GM10248 (cell line): ENCODE data around the gene JAKMIP1.

Experiments
- CTCF ChIA-PET: fragments of 300-600 bp; sonication (Branson Sonifier 250); formaldehyde crosslinking; extraction: SDS; loops from one replicate; lab custom pipeline; 2021; ENCODE audit warnings: antibody characterized with exemption; lab: Yijun Ruan, JAX
- POLR2A ChIA-PET: fragments of 350-650 bp; sonication (Branson Sonifier 250); formaldehyde crosslinking; extraction: SDS; loops from one replicate; lab custom pipeline; 2020; ENCODE audit warnings: antibody characterized with exemption; lab: Yijun Ruan, JAX
- DNase-seq: peaks from one replicate; pipeline ENCODE4 v3.0.0; 2012; ENCODE audit errors: extremely low spot score
- TF ChIP-seq, protein P1 (sequence below): IDR thresholded peaks from 2 replicates; pipeline ENCODE4 v1.5.1; 2012; ENCODE audit warnings: mild to moderate bottlenecking, low read depth; ENCODE audit errors: extremely low read depth, missing control alignments, control extremely low read depth

The JAKMIP1 gene

GRCh38 chr4:6184169-6184568, 16.2 kb downstream of the JAKMIP1 start:
- DNase-seq = no peak
- CTCF ChIA-PET = interaction anchor here (1.2 kb wide), 1 partner anchor 11 kb away, joined by 3 read pairs; no protein-coding TSS in a partner anchor
- TF ChIP-seq, protein P1, sequence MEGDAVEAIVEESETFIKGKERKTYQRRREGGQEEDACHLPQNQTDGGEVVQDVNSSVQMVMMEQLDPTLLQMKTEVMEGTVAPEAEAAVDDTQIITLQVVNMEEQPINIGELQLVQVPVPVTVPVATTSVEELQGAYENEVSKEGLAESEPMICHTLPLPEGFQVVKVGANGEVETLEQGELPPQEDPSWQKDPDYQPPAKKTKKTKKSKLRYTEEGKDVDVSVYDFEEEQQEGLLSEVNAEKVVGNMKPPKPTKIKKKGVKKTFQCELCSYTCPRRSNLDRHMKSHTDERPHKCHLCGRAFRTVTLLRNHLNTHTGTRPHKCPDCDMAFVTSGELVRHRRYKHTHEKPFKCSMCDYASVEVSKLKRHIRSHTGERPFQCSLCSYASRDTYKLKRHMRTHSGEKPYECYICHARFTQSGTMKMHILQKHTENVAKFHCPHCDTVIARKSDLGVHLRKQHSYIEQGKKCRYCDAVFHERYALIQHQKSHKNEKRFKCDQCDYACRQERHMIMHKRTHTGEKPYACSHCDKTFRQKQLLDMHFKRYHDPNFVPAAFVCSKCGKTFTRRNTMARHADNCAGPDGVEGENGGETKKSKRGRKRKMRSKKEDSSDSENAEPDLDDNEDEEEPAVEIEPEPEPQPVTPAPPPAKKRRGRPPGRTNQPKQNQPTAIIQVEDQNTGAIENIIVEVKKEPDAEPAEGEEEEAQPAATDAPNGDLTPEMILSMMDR = no peak
- POLR2A ChIA-PET = no interaction called here

DNA sequence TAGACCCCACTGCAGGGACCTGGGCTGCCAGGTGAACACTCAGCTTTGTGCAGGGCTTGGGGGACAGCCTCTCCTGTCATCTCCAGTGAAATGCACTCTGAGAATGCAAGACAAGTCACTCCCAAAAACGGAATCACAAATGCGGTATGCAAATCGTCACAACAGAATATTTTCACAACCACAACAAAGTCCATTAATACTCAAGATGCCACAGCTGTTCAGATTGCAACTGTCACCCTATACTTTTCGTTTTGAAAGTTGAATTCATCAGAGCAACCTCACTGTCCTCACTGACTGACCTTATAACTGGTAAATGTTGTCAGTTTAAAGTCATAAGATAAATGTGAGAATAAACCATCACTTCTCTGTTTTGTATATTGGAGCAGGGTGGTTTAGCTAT, 16.6 kb downstream of the JAKMIP1 start:
- TF ChIP-seq, protein P1 = no peak
- ChIA-PET CTCF (interaction anchor here (1.2 kb wide), 1 partner anchor 12 kb away, joined by 3 read pairs; no protein-coding TSS in a partner anchor), POLR2A (no interaction called here)
- DNase-seq = peak; percentile 65

DNA sequence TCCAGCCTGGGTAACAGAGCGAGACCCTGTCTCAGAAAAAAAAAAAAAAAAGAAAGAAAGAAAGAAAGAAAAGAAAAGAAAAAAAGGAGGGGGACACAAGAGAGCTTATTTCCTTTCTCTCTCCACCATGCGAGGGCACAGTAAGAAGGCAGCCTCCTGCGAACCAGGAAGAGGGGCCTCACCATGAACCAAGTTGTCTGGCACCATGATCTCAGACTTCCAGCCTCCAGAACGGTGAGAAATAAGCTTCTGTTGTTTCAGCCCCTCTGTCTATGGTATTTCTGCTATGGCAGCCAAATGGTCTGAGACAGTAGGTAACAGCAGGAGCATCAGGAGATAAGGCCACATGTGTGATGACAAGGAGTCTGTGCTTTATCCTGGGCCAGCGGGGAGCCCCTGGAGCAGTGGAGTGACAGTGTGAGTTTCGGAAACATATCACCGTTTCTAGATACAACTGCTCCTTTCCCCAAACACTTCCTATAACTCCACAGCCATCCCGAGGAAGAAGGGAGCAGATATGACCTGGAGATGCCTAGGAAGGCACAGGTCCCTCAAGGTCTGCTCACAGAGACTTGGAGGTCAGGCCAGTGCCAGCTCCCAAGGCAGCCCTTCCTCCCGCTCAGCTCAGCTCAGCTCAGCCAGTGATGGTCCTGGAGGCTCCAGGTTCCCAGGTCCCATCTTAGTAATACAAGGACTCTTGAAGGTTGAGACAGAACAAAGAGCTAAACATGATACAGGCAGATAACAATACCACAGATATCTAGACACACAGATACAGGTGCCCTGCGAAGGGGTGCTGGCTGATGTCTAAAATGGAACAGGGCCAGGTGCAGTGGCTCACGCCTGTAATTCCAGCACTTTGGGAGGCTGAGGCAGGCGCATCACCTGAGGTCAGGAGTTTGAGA, 17.7 kb downstream of the JAKMIP1 start:
- ChIA-PET CTCF (interaction anchor here (0.7 to 3.3 kb wide), 5 partner anchors 9 to 184 kb away, joined by 3 to 20 read pairs (median 4); no protein-coding TSS in a partner anchor), POLR2A (interaction anchor here (1.0 kb wide), 1 partner anchor 8 kb away, joined by 3 read pairs; no protein-coding TSS in a partner anchor)
- TF ChIP-seq, protein P1 = no peak
- DNase-seq = no peak

DNA sequence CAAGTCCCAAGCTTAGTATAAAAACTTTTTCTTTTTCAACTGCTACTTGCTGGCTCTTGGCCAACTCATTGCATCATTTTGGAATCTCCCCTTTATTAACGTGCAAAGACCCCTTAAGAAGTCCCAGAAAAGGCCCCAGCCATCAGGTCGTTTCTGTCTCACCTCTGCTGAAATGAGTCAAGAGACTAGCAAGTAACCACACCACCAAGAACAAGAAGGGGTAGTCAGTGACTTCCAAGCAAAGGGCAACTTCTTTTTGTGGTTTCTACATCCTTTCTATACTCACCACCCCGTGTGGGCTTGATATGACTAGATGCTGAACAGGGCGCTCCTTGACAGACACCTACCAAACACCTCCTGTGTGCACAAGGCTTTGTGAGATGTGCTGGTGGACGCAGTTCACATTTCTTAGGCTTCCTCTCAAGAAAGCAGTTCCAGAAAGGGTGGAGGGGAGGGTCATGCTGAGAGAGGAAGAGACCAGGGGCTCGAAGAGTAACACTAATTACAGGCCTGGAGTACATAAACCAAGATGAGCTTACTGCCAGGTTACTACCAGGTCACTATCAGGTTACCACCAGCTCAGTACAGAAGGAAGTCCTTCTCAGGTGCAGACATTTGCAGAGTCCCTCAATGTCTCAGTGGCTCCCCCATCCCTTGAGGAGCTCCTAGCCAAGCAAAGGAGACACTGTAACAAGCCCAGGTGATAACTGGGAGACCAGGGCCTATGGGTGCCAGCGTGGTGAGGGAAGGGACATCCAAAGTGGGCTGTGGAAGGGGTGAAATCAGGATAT, 19.3 kb downstream of the JAKMIP1 start:
- ChIA-PET POLR2A (interaction anchor here (1.0 kb wide), 1 partner anchor 9 kb away, joined by 3 read pairs; no protein-coding TSS in a partner anchor), CTCF (interaction anchor here (0.8 to 3.3 kb wide), 10 partner anchors 10 to 182 kb away, joined by 3 to 20 read pairs (median 3); no protein-coding TSS in a partner anchor)
- TF ChIP-seq, protein P1 = no peak
- peak; percentile 66 for DNase-seq

DNA sequence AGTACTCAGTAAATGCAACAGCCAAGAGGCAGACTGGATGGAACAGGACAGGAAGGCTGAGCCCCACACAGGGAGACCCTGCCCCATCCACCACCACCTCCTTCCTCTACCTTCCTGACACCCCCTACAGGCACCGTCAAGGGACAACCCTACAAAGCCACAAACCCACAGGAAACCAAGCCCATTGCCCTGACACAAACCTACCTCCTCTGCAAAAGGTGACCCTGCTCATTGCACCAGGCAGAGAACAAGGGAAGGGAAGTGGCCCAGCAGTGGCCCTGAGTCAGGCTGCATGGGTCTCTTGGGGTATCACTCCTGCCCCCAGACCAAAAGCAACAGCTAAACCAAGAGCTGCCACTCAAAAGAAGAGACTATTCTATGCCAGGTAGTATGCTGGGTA, 21.0 kb downstream of the JAKMIP1 start:
- ChIA-PET CTCF (interaction anchor here (1.2 kb wide), 1 partner anchor 21 kb away, joined by 3 read pairs; no protein-coding TSS in a partner anchor), POLR2A (no interaction called here)
- TF ChIP-seq, protein P1 = no peak
- DNase-seq = no peak

DNA sequence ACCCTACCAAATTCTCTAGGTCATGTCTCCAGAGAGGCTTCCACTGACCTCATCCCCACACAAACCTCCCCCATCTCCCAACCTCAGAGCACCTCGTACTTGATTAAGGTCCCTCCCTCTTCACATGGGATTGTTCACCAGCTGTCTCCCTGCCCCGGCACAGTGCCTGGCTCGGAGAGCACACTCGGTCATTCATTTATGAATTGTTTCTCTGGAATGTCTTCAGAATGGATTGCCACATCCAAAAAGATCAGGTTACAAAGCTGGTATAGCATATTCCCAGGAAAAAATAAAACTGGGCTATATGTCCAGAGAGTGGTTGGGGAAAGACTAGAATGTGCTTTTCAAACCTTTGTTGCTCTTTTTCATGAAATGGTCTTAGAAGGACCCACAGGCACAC, 21.6 kb downstream of the JAKMIP1 start:
- CTCF ChIA-PET = no interaction called here

More for the DNA sequence above, 21.6 kb downstream of the JAKMIP1 start:
- TF ChIP-seq, protein P1 = no peak
- POLR2A ChIA-PET = no interaction called here
- DNase-seq = no peak
